Activated gamma-delta T cell (primary cell): ENCODE measurements around the gene SCN4B.

ENCODE experiments used
- DNase-seq: peaks from one replicate; lab custom pipeline; 2025; lab: John Stamatoyannopoulos, UW

SCN4B gene

DNA sequence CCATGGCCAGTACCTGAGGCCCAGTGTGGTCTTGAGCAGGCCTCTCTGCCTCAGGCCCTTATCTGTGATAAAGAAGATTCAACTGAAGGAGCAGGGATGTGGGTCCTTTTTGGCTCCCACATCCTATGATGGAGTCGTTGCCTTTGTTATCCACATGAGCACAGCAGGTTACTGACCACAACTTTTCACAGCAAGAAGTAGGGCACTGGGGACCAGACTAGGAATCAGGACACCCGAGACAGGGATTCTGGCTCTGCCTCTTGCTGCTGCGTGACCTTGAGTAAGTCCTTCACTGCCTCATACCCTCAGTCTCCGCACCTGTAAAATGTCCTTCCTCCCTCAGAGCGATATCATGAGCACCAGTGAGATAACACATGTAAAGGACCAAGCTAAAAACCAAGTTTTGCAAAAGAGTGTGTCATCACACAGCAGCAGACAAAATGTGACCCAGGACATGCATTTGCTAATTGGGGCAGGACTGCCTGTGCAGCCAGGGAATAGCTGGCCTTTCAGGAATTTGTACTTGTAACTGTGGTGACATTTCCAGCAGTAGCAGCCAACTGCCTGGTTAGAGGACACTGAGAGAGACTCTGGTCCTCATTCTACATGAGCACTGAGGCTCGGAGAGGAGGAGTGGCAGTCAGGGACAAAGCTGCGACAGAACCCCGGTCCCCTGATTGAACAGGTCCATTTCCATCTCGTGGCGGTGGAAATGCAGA, 52.6 kb downstream of the SCN4B start:
- no peak for DNase-seq

DNA sequence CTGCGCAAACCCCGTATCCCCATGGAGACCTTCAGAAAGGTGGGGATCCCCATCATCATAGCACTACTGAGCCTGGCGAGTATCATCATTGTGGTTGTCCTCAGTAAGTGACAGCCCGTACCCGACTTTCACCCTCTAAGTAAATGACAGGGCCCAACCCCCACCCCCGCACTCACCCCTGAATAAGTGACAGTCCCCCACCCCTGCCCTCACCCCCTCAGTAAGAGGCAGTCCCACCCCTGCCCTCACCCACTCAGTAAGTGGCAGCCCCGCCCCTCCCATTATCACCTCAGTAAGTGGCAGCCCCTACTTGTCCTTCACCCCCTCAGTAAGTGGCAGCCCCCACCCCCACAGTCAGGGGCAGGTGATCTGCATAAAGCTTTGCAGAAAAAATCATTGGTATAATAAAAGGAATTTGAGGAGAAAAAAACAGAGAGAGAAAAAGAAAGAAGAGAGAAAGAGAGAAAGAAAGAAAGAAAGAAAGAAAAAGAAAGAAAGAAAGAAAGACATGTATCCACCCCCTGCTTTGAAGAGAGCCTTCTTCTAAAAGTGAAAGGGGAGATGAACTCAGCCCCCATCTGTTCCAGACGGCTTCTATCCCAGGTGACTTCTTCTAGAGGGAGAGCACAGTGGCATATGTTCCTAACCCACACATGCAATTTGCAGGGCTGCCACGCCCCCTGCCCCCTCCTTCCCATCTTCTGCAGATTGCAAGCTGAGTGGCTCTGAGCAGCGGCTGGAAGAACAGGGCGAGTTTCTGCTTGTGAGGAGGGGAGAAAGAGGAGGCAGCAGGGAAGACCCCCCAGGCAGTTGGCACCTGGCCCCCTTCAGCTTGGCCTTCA, 53.4 kb downstream of the SCN4B start:
- no peak for DNase-seq

DNA sequence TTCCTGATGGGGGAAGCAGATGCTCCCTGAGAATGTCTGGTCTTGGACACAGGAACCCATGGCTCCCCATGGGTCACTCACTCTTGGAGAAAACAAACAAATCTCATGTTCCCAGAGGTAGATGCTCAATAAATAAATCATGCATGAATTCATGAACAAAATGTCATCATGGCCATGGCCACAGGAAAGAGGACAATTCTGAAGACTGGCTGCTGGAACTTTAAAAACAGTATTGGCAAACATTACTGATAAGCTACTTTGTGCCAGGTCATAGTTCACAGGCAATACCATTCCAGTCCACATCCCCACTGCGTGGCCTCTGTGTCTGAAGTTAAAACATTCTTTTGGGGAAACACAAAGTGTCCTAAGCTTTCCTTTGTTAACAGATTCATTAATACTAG, 56.7 kb downstream of the SCN4B start:
- no peak for DNase-seq

DNA sequence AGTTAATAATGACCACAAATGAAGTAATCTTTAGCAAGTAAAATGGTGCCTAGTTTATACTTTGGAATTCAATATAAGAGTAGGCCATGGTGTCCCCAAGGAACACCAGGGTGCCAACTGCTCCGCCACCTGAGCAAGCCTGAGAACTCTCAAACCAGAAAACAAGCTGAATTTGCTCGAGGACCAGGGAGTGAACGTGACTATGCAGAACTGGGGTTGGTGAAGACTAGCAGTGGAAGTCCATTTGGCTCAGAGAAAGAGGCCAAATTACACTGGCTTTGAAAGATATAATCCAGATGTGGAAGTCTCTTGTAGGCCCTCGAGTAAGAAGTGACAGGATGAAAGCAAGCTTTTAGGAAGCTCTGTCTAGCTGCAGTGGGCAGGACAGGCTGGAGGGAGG, 57.1 kb downstream of the SCN4B start:
- DNase-seq: no peak

DNA sequence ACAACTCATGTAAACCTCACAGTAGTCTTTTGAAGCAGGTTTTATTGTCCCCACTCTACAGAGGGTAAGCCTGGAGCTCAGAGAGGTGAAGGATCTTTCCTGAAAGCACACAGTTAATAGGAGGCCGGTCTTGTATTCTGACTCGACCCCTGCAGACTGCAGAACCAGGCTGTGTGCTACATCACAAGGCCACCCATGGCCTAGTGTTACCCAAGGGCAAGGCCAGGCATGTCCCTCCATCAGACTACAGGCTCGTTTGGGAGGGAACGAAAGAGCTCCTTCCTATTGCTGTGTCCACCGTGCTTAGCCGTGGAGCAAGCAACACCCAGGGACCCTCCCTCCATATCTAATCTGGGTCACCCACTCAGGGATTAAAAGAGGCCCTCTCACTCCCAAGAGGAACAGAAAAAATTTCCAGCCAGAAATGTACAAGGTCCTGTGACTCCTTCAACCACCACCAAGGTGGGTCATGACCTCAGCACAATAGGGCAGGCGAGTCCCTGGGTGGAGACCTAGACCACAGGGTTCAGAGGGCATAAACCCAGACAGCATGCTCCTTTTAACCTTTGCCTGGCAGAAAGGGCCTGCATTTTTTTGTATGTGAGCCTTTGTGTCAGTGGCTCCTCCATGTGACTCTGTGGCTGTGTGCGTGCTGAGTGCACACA, 59.6 kb downstream of the SCN4B start:
- DNase-seq: no peak

DNA sequence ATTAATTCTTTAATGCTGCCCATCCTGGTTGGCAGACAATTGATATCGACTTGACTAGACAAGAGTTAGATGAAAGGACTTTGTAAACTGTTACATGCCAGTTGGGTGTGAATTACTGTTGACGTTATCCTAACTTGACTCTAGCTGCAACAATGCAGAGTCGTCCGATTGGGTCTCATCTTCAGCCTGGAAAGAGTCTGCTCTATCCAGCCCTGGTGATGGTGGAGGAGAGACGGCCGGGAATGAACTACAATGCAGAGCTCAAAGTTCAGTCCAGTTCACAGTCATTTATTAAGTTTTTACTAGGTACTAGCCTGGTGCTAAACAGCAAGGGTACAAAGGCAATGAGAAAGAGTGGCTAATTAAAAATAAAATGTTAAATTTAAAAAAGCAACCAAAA, 60.9 kb downstream of the SCN4B start:
- no peak for DNase-seq

DNA sequence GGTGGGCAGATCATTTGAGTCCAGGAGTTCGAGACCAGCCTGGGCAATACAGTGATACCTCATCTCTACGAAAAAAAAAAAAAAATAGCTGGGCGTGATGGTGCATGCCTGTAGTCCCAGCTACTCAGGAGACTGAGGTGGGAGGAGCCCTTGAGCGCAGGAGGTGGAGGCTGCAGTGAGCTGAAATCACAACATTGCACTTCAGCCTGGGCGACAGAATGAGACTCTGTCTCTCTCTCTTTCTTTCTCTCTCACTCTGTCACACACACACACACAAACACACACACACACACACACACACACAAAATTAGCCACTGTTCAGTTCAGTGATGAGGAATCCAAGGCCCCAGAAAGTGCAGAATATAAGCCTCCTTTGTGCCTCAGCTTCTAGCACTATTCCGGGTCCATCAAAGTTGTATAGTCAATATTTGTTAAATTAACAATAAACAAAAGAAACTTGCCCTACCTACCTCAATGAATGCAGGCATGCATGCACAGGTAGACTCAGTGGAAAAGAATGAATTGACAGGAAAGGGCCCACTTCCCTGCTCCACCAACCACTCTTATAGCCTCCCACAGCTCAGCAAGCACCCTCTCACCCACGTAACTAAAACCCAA, 62.0 kb downstream of the SCN4B start:
- no peak for DNase-seq

DNA sequence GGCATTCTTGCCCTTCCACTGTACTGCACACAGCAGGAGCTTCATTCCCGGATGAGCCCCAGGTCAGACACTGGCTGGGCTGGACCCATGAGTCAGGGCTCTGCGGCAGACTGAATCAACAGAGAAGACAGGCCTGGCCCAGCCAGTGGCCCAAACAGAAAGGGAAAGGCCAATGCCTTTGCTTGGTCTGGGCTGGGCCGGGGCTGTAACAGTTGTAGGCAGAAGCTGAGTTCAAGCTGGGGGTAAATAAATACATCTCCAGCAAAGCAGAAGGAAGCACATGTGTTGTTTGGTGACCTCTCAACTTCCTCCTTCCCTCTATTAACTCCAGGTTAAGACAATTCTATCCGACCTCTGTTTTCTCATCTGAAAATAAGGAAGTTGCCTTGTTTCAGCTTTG, 64.1 kb downstream of the SCN4B start:
- DNase-seq: no peak

DNA sequence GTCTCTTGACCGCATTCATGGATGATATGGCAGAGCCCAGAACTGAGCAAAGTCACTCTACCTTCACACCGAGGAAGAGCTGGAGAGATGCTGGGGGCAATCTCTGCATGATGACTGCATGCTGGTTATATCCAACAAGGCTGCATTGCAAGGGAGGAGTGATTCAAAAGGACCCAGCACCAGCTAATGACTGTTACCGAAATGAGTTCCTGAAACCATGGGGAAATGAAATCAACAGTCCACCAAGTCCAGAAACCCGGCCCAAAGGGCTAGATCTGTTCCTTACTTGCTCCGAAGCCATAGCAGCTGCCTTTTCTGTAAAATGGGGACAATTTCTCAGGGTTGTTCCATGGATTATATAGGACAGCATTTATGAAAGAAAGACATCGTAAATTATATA, 64.7 kb downstream of the SCN4B start:
- DNase-seq: no peak

DNA sequence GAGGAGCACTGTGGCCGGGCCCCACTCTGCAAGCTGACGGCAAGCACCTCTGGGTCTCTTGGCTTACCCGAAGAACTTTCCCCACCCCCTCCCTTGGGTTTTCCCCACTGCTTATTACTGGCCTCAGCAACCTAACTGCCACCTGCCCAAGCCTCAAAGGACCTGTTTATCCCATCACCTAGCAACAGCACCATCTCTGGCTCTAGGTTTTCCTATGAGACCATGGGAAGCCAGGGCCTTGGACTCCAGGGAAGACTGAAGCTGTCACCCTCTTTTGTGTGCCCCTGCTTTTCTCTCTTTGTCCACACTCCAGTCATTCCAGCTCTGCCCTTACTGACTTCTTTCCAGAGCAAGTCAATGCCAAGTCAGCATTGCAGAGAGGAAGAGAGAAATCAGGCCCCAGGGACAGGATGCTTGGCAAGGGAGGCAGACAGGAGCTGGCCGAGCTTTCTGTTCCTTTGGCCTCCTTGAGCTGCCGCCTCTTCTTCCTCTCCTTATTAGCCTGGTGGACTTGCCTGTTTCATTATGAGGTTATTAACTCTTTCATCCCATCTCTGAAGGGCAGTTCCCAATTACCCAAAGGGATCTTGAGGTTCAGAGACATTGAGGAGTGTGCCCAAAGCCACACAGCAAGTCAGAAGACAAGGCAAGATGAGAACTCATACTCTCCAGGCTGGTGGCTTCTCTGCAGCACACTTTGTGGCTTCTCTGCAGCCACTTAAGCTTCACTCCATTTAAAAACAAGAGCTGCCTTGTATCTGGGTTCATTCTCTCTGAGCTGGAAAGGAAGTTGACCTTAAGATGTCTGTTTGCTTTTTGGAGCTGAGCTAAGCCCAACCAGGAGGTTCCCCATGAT, 65.5 kb downstream of the SCN4B start, which contains the start of gene SMIM35:
SMIM35 (minus strand) TSS at position 51 of the 856 bp plus-strand sequence. CDS start 206 bp downstream, outside the sequence.
- DNase-seq: no peak

DNA sequence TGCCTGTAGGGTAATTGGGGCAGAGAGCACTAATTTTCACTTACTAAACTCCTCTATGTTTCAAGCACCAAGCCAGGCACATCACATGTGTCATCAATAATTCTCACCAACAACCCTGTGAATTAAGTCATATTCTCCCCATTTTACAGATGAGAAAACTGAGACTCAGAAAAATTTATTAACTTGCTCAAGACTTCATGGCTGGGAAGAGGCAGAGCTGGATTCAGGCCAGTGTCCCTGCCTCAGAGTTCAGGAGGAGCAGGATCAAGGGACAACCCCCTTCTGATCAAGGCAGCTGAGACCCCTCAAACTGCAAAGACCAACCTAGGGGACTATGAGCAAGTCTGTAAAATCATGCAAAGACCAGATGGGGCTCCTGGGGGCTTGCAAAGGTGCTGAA, 68.0 kb downstream of the SCN4B start:
- no peak for DNase-seq

DNA sequence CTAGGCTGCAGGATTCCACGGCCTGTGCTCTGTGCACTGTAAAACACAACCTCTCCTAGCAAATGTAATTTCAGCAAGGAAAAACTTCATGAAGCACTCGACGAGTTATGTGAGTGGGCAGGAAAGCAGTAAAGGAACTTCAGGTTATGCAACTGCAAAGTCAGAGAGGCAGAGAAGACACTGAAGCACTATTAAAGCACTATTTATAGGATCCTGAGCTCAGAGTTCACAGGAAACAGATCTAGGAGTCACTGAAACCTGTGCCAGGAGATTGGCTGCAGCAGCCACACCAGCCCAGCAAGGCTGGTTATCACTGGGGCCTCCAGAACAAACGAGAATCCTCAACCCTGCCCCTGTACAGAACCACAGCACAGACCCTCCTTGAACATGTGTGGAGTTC, 68.4 kb downstream of the SCN4B start:
- DNase-seq: no peak
